SKM-1 (cell line): ENCODE measurements around the gene TTC24.
A peak's percentile ranks its signal among the peaks of the same experiment; 100 is the strongest.

Source experiments
- DNase-seq: peaks from one replicate; lab custom pipeline; 2025; ENCODE audit not compliant: unreplicated experiment; lab: John Stamatoyannopoulos, UW

The TTC24 gene

GRCh38 chr1:156579472-156579871 lies at the start of gene TTC24:
TSS of gene TTC24 (plus strand) at chr1:156579723. CDS start at chr1:156581365, 1,642 bp downstream.
- no peak for DNase-seq

DNA sequence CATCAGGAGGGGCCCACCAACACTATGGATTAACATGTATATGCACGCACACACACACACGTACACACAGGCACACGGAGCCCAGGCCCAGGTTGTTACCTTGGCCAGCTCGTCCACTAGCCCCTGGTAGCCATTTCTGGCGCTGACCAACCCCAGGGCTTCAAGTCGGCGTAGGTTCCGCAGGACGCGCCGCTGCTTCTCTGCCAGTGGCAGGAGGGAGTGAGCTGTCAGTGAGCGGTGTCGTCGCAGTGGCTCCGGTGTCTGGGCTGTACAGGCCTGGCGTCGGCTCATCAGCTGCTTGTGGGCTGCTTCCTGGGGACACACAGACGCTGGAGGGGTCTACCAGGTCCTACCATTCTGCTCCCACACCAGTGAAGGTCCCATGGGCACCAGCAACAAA lies 49.5 kb upstream of the TTC24 start:
- DNase-seq = no peak

GRCh38 chr1:156532374-156532773 lies 47.1 kb upstream of the TTC24 start:
- DNase-seq = no peak

GRCh38 chr1:156533568-156534220 lies 45.8 kb upstream of the TTC24 start:
- no peak for DNase-seq

DNA sequence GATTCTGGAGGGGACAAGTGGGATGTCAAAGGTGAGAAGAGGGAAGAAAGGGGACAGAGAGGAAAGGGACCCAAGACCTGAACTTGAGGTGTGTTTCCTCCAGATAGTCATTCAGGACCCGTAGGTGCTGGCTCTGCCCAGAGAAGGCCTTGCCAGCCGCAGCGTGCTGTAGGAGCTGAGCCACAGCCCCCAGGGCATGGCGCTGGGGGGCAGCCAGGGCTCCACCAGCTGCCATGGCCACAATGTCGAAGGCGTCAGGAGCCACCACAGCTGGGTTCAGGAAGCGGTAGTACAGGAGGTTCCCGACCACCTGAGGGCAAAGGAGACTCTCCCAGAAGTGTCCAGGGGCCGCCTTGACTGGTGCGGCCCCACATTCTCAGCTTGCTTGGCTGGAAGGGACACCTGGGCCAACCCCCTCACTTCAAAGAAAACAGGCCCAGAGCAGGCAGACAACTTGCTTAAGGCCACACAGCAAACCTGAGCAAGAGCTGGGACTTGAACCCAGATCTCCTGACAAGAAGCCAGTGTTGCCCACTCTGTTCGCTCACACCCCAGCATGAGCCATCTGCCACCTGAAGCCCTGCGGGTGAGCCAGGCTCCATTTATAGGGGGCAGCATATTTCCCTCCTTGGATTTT lies 45.0 kb upstream of the TTC24 start:
- DNase-seq = no peak

DNA sequence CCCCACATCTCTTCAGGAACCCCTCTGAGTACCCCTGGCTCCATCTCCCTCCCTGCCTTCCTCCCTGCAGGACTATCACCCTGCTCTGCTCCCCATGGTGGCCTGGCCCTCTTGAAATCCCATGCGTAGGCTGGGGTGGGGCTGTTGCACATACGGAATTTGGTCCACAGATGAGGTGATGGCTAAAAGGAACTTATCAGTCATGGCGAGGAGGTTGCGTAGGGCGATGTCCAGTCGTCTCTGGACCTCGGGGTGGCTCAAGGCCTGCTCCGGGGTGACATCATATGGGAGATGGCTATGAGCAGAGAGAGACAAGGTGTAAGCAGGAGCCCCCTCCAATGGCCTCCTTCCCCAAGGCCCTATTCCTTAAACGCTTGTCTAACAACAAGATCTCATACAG lies 42.5 kb upstream of the TTC24 start:
- DNase-seq = no peak

GRCh38 chr1:156538711-156539440 lies 40.6 kb upstream of the TTC24 start:
- DNase-seq = no peak

DNA sequence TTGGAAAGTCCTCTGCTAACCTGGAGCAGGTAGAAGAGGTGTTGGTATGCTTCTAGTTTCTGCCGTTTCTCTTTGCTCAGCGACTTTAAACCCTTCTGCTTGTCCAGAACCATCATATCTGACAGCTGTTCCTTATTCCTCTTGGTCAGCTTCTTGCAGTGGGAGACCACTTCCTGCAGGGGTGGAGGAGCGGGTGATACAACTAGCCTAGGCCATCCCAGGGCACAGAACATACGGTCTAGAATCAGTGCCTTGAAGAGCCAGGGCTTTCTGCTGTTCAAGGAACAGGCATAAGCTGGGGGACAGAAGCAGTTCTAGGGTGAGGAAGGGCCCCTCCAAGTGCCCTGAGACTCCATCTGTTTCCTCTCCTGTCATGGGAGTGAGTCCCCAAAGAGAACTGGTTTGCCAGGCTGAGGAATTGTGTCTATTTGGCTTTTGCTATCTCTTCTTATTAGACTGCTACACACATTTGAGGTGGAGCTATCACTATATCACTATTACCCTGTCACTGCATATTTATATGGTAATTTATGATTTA lies 39.6 kb upstream of the TTC24 start:
- DNase-seq = no peak

DNA sequence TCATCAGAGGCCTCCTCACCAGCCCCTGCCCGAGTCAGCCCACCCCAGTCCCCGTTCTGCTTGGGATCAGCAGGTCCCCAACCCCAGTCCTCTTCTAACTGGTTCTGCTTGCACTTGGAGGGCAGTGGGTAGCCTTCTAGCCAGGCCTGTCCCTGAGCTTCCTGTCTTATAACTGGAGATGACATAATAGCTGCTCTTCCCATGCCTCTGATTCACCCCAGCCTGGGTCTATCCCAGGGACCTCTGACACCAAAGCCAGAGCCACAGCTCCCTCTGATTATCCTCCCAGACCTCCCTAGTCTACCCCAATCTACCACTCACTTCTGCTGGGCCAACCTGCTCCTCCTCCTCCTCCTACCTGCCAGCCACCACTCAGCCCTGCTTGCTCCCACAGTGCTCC lies 38.6 kb upstream of the TTC24 start:
- DNase-seq = no peak

DNA sequence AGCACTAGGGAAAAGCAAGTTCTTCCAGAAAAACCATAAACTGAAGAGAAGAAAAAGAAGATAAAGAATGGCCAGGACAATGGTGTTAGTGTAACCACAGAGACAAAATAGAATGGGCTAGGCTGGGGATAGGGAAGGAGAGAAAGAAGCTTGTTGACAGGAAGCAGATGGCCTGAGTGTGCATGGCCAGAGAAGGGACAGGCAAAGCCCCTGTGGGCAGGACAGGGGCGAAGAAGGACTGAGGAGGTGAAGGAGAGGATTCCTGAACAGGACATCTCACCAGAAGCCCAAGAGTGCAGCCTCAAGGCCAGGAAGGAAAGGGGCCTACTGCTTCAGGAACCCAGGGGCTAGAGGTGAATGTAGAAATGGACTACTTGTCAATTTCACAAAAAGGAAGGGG lies 36.5 kb upstream of the TTC24 start:
- DNase-seq = no peak

DNA sequence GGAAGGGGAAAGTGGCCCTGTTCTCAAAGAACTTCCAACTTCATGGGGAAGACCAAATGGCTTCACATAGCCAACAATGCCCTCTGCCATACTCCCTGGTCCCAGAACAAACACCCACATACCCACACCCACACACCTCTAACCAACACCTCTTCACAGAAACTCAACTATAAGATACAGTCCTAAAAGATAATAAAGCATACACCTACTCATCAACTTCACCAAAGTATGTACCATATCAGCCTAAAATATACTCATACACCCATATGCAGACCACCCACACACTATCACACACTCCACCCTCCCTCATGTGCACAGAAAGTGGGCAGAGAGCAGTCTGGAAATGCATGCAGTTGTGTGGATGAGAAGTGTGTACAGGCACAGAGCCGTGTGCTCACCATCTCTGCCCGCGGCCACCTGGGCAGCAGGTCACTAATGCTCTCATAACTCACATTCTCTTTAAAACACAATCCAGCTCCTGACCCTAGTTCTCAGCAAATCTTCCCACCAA lies 34.9 kb upstream of the TTC24 start:
- DNase-seq = no peak

DNA sequence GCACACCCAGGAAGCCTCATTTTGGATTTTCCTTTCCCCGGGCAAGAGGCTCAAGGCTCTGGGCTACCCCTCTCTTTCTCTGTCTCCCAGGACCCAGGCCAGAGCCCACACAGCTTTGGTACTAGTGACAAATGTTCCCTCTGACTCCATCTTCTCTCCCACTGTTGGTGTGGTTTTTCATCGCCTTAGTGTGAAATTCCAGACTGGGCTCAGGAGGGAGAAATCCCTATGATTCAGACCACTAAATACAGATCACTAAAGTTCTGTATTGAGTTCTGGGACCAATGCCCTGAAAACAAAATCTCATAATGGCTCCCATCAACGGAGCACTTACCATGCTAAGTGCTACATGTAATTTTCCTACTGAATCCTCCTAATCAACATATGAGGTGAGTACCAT lies 33.3 kb upstream of the TTC24 start:
- no peak for DNase-seq

DNA sequence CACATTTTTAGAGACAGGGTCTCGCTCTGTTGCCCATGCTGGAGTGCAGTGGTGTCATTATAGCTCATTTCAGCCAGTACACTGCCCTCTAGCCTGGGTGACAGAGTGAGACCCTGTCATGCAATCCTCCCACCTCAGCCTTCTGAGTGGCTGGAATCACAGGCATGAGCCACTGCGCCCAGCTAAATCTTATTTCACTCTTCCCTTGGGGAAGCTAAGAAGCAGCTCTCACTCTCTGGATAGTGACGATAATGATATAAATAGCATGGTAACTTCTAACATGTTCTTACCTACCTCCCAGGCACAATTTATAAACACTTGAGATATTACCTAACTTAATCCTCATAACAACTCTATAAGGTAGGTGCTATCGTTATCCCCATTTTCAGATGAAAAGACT lies 32.1 kb upstream of the TTC24 start:
- DNase-seq = no peak

- no peak for DNase-seq
Observed at GRCh38 chr1:156547982-156548381, 31.5 kb upstream of the TTC24 start.

DNA sequence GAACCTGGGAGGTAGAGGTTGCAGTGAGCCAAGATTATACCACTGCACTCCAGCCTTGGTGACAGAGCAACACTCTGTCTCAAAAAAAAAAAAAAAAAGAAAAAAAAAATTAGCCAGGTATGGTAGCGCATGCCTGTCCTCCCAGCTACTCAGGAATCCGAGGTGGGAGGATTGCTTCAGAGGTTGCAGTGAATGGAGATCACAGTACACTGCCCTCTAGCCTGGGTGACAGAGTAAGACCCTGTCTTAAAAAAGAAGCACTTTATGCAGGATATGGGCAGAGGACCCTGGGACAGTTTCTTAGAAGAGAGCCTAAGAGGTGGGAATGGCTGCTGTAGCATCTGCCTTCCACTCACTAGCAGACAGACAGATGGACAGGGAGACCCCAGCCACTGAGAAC lies 30.1 kb upstream of the TTC24 start:
- no peak for DNase-seq

DNA sequence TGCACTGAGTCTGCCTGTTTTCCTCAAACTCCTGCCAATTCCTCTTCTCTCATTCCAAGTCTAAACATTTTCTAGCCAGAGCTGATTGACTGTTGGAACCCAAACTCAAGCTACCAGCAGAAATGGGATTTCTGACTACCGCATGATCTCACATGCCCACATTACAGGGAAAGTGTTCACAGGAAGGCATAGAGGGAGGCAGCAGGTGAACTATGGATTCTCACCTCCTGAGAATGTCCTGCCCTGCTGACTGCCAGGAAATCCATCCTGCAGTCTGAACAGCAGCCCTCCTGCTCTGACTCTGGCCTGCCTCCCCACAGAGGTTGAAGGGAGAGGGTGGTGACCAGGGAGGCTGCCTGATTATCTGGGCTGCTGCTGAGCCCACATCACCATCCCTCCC lies 29.7 kb upstream of the TTC24 start:
- no peak for DNase-seq

DNA sequence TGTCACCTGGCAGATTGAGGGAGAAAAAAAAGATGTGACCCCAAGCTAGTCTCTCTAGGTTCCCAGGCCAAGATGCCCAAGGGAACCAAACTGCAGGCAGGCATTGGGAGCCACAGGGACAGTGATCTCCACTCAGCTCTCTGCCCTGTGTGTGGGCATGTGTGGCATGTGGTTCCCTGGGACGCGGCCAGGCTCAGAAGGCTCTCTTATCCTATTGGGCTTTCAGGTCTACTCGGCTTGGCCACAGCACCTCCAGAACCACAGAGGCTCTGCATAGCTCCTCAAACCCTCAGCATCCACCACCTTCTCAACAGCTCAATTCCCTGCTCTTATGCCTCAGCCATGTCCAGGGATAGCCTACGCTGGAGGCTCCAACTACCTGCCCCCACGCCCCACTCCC lies 29.2 kb upstream of the TTC24 start:
- DNase-seq = no peak

DNA sequence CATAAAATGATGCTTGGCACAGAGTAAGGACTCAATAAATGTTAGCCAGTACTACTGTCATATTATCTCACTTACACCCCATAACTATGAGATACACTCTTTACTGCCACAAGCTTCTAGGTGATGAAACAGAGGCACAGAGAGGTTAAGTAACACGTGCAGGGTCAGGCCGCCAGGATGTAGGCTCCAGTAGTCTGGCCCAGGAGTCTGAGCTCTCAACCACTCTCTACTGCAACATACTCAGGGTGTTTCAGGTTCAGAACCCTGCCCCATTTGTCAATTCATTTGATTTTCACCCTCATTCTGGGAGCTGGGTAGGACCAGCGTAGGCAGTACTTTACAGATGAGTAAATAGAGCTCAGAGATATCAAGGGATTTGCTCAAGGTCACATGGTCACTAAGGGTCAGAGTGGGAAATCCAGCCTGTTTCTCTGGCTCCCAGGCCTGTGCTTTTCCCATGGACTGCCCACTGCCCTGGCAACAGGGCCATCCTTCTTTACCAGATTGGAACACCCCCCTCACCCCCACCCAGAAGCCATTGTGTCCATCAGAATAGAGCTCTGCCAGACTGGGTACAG lies 28.4 kb upstream of the TTC24 start:
- peak; percentile 37 for DNase-seq

DNA sequence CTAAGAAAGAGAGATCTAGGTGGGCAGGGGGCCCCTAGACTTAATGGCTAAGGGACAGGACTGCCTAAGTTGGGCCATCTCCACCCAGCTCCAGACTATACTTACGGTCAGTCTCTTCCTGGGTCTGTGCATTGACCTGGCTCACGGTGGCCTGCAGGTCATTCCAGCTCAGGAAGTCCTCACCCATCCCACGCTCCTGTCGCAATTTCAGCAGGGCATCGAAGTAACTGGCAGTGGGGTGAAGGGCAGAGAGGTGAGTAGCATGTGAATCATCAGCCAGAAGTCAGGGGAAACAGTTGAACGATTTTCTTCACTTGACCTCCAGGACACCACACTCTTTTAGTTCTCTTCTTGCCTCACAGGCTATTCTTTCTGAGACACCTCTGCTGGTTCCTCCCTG lies 27.7 kb upstream of the TTC24 start:
- DNase-seq = peak; percentile 81

DNA sequence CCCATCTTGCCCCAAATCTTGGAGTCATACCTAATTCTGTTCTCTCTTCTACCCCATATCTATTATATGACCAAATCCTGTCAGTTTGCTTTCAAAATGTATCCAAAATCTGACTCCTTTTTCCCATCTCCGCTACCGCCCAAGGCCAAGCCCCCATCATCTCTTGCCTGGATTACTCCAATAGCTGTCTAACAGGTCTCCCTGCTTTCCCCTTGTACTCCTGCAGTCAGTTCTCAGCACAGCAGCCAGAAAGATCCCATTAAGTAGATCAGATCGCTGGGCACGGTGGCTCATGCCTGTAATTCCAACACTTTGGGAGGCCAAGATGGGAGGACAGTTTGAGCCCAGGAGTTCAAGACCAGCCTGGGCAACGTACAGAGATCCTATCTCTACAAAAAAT lies 27.0 kb upstream of the TTC24 start:
- no peak for DNase-seq

DNA sequence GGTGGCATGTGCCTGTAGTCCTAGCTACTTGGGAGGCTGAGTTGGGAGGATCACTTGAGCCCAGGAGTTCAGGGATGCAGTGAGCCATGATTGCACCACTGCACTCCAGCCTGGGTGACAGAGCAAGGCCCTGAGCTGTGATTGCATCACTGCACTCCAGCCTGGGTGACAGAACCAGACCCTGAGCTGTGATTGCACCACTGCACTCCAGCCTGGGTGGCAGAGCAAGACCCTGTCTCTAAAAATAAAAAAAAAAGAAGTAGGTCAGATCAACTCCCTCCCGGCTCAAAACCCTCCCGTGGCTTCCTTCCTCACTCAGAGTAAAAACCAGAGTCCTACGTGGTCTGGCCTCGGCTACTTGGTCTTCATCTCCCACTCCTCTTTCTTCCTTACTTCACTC lies 26.6 kb upstream of the TTC24 start:
- DNase-seq = peak; percentile 91
